Neutrophil (primary cell): ENCODE data around the gene PLEKHA6.

Experiments used
- H3K27ac ChIP-seq: fragments of 200-600 bp; sonication (generic); 2 replicates; pipeline ENCODE4 v1.5.1; 2016; ENCODE audit warnings: mild to moderate bottlenecking, moderate library complexity
- H3K27me3 ChIP-seq: fragments of 200-600 bp; sonication (generic); 2 replicates; pipeline ENCODE4 v1.6.0; 2016; ENCODE audit warnings: mild to moderate bottlenecking
- H3K36me3 ChIP-seq: fragments of 200-600 bp; sonication (generic); 2 replicates; pipeline ENCODE4 v1.5.1; 2017
- H3K4me1 ChIP-seq, 2 experiments: fragments of 200-600 bp in 1 of 2; sonication (generic) in 1 of 2; 1 replicate in 1 of 2; 2 replicates in 1 of 2; pipeline versions ENCODE4 v1.5.1 to v1.6.1; 2013 to 2016; ENCODE audit warnings: low read depth in 1 of 2, low read length in 1 of 2, mild to moderate bottlenecking in 1 of 2, moderate library complexity in 1 of 2; ENCODE audit not compliant: control insufficient read depth in 1 of 2, insufficient read depth in 1 of 2
- H3K4me3 ChIP-seq, 2 experiments: fragments of 200-600 bp in 1 of 2; sonication (generic) in 1 of 2; 1 replicate in 1 of 2; 2 replicates in 1 of 2; pipeline ENCODE4 v1.5.1; 2013 to 2016; ENCODE audit warnings: low read depth in 1 of 2, low read length in 1 of 2, mild to moderate bottlenecking in 1 of 2, moderate library complexity in 1 of 2
- H3K9me3 ChIP-seq: fragments of 200-600 bp; sonication (generic); 2 replicates; pipeline ENCODE4 v1.5.1; 2016
- CTCF ChIP-seq: fragments of 200-600 bp; sonication (generic); IDR thresholded peaks from 2 replicates; pipeline ENCODE4 v1.5.1; 2016; ENCODE audit warnings: antibody characterized with exemption

PLEKHA6 gene

GRCh38 chr1:204370176-204370575 lies 10.4 kb upstream of the PLEKHA6 start:
- no peak overlapping the region for H3K27ac ChIP-seq
- H3K4me1 ChIP-seq: no peaks in the 10 kb centered on the region
- TF ChIP-seq CTCF: no peak
- no peak overlapping the region for H3K4me3 ChIP-seq
- no peaks in the 10 kb centered on the region for H3K36me3 ChIP-seq
- H3K9me3 ChIP-seq: no peaks in the 10 kb centered on the region
- H3K27me3 ChIP-seq: peaks cover 71% of the 10 kb centered on the region

- Histone ChIP-seq H3K27me3 (peaks cover 60% of the 10 kb centered on the region), H3K4me1 (no peaks in the 10 kb centered on the region), H3K36me3 (no peaks in the 10 kb centered on the region), H3K27ac (no peak overlapping the region), H3K4me3 (no peak overlapping the region), H3K9me3 (no peaks in the 10 kb centered on the region)
- no peak for TF ChIP-seq CTCF
Measured at GRCh38 chr1:204368996-204369726, 9.4 kb upstream of the PLEKHA6 start.

- Histone ChIP-seq H3K4me1 (peaks cover 6 to 10% of the 10 kb centered on the region in 2 experiments), H3K36me3 (no peaks in the 10 kb centered on the region), H3K4me3 (no peak overlapping the region), H3K9me3 (no peaks in the 10 kb centered on the region), H3K27me3 (peaks cover 54% of the 10 kb centered on the region), H3K27ac (no peak overlapping the region)
- TF ChIP-seq CTCF: no peak
Measured at GRCh38 chr1:204367956-204368355, 8.2 kb upstream of the PLEKHA6 start.

- H3K36me3 ChIP-seq: no peaks in the 10 kb centered on the region
- H3K9me3 ChIP-seq: no peaks in the 10 kb centered on the region
- TF ChIP-seq CTCF: no peak
- H3K4me1 ChIP-seq: peaks cover 7 to 10% of the 10 kb centered on the region in 2 experiments
- H3K27ac ChIP-seq: no peak overlapping the region
- H3K4me3 ChIP-seq: no peak overlapping the region
- H3K27me3 ChIP-seq: peaks cover 57% of the 10 kb centered on the region
Measured at GRCh38 chr1:204367193-204367858, 7.6 kb upstream of the PLEKHA6 start.

GRCh38 chr1:204366759-204367158 lies 7.0 kb upstream of the PLEKHA6 start:
- peaks cover 7 to 10% of the 10 kb centered on the region in 2 experiments for H3K4me1 ChIP-seq
- no peak for TF ChIP-seq CTCF
- H3K9me3 ChIP-seq: no peaks in the 10 kb centered on the region
- H3K4me3 ChIP-seq: no peak overlapping the region
- H3K27ac ChIP-seq: no peak overlapping the region
- peaks cover 57% of the 10 kb centered on the region for H3K27me3 ChIP-seq
- H3K36me3 ChIP-seq: no peaks in the 10 kb centered on the region
